ENCODE data around the gene MARK2.
"Not testable (repeated sequence)": the region's sequence is repeated elsewhere in the genome, so short reads cannot be mapped to it uniquely, and the experiment has no call there.

Gene MARK2

GRCh38 chr11:63858628-63859550 lies 20.0 kb downstream of the MARK2 start:
- DNase-seq: peak in 1 of 2 donors; percentile 61

DNA sequence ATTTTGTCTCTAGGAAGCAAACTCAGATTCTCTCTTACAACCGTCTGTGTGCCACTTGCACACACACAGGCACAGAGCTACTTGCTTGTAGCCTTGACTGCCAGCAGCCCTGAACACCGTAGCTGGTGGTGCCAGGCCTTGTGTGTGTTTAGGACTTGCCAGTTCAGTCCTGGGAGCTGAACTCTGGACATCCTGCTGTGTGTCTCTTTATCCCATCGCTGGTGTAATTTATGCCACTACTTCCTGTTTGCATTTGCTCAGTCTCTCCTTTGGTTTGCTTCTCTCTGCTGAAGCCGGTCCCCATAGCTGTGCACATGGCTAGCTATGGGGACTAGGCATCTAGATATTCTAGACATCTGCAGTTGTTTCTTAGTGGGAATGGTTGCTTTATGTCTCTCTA lies 24.0 kb downstream of the MARK2 start:
- no peak for DNase-seq

DNA sequence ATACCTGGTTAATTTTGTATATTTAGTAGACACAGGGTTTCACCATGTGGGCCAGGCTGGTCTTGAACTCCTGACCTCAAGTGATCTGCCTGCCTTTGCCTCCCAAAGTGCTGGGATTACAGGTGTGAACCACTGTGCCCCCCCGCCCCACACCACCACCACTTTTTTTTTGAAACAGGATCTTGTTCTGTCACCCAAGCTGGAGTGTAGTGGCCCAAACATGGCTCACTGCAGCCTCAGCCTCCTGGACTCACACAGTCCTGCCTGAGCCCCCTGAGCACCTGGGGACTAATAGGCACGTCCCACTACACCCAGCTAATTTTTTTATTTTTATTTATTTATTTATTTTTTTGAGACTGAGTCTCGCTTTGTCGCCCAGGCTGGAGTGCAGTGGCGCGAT lies 24.7 kb downstream of the MARK2 start:
- DNase-seq: not testable (repeated sequence)

DNA sequence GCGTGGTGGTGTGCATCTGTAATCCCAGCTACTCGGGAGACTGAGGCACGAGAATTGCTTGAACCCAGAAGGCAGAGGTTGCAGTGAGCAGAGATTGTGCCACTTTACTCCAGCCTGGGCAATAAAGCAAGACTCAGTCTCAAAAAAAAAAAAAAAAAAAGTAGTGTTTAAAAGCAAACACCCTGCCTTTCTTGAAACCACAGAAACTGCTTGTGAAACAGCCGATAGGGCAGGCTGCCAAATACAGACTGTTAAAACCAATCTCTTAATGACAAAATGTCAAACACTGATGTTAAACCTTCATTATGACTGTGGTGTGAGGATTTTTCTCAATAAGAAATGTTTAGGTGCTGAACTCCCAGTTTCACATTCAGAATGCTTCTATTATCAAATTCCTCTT lies 27.3 kb downstream of the MARK2 start:
- peak; percentile 69 to 77 for DNase-seq

- no peak for DNase-seq
Measured at GRCh38 chr11:63867511-63867910, 28.6 kb downstream of the MARK2 start.

- no peak for DNase-seq
Measured at GRCh38 chr11:63868399-63869064, 29.6 kb downstream of the MARK2 start.

GRCh38 chr11:63869171-63869591 lies 30.3 kb downstream of the MARK2 start:
- DNase-seq: no peak

DNA sequence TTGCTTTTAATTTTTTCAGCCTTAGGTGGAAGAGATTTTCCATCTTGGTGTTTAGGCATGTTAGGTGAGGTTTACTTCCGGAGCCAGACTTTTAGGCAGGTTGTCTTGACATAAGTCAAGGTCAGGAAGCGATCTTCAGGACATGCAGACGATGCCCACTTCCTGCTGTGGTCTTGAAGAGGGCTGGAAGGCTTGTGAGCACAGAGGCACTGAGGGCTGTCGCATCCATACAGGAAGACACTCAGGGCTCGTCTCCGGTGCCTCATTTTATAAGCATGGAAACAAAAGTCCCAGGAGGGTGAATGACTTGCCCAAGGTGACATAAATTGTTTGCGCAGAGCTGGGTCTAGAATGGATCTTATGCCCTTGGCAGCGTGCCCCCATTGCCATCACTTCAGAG lies 30.8 kb downstream of the MARK2 start:
- peak; percentile 29 to 58 for DNase-seq

DNA sequence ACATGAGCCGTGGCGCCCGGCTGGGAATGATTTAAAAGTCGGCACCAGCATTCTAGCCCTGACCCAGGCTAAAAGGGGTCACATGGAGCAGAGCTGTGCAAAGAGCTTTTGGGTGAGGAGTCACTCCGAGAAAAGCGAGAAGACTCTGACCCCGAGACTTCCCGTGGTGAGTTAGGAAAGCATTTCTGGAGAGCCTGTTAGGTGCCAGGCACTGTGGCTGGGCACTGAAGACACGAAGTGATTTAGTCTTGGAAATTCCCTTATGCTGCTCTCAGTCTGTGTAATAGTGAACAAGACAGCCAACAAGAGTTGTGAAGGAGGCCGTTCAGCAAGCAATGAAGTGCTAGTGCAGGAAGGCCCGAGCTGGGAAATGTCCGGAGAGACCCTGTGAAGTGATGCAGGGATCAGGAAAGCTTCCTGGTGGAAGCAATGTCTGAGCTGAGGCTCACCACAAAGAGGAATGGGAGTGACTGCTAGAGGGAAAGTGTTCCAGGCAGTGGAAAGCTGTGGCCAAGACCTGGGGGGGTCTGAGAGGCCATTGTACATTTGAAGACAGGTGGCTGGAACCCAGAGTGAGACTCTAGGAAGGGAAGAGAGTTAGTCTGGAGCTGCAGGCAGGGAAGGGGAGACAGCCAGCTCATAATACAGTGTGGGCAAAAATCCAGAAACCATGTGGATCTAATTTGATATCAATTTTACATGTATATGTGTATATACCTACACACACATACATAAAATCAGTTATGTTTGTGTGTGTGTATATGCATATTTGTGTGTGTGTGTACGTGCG lies 31.6 kb downstream of the MARK2 start:
- DNase-seq: no peak

GRCh38 chr11:63871962-63872799 lies 33.3 kb downstream of the MARK2 start:
- DNase-seq: peak; percentile 59 to 83

- DNase-seq: no peak
Measured at GRCh38 chr11:63872800-63873197, 33.9 kb downstream of the MARK2 start.

DNA sequence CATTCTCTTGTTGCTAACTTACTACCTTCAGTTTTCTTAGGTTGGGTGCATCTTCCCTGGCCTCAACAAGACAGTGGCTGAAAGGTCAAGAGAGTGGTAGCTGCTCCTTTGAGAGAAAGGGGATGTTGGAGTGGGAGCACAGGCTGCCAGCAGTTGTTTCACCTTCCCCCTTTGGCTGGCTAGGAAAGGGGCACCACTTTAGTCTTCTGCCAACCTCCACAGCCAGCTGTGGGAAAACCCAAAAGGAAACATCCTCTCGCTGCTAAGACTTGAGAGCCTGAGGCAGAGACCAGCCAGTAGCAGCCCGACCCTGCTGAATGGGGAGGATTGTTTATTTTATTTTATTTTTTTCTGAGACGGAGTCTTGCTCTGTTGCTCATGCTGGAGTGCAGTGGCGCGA lies 34.4 kb downstream of the MARK2 start:
- no peak for DNase-seq

DNA sequence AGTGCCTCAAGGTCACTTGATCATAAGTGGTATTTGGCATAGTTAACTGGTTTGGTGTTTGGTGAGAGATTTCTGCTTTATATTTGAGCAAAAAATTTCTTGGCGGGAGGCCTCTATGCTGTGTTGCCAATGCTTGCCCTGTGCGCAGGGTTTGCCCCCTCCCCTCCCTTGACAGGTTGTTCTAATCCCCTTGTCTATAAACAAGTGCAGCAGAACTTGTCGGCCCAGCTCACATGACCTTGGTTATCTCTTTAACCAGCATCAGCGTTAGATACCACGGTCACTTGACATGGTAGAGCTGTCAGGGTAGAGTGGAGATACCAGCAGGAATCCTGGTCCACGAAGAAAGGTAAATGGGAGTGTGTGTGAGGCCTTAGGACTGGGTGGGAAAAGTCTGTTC lies 35.6 kb downstream of the MARK2 start:
- DNase-seq: no peak

DNA sequence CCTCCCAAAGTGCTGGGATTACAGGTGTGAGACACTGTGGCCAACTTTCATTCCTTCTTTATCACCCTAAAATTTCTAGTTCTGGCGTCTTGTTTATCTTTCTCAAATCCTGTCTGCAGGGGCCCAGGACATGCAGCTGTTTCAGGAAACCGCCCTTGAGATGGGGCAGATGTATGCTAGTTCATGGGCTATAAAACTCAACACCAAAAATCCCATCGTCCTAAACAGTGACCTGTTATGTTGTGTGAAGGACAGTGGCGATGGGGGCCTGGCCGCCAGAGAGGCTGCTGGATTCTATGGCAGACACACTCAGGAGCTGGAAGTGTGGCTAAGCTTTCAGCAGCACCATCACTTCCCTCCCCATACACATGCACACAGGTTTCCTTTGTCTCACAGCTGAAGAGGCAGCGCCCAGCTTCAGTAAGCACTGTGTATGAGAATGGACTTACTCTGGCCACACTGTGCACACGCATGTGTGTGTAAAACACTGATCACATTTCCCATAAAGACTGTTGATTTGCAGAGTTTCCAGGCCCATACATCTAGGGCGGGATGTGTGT lies 36.7 kb downstream of the MARK2 start:
- no peak for DNase-seq

DNA sequence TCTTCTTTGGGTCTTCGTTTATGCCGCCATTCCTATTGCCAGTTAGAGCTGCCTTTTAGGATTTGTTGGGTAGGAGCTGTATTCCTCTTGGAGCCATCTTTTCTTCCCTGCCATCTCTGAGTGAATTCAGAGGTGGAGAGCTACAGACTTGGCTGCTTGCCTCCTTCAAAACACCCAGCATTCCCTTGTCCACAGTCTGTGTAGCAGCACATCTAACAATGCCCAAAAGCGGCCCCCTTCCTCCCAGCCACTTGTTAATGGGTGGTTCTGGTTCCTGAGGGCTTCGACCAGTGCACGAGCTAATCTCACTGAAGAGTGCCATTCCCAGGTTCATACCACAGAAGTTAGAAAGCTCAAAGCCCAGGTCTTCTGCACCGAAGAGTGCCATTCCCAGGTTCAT lies 37.7 kb downstream of the MARK2 start:
- no peak for DNase-seq

DNA sequence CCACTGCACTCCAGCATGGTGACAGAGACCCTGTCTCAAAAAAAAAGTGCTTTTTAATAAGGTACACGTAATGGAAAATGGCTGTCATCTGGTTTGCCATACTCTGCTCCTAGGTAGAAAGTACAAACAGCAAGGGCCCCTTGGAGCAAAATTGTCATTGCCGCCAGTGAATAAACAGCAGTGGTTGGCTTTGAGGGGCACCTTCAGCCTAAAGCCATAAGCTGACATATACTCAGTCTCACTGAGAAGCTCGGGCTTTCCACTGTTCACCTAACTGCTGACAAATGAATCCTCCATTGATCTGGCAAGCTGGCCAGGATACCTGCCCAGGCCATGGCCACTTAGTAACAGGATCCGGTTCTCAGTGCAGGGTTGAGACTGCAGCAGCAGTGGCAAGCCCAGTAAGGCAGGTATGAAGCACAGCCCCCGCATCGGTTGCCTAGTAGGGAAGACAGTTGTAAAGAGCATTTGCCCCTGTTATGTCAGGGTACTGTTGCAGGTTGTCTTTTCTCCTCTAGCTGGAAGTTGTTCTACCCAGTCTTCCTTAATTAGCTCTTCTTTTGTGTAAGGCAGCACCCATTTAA lies 38.8 kb downstream of the MARK2 start:
- DNase-seq: no peak

DNA sequence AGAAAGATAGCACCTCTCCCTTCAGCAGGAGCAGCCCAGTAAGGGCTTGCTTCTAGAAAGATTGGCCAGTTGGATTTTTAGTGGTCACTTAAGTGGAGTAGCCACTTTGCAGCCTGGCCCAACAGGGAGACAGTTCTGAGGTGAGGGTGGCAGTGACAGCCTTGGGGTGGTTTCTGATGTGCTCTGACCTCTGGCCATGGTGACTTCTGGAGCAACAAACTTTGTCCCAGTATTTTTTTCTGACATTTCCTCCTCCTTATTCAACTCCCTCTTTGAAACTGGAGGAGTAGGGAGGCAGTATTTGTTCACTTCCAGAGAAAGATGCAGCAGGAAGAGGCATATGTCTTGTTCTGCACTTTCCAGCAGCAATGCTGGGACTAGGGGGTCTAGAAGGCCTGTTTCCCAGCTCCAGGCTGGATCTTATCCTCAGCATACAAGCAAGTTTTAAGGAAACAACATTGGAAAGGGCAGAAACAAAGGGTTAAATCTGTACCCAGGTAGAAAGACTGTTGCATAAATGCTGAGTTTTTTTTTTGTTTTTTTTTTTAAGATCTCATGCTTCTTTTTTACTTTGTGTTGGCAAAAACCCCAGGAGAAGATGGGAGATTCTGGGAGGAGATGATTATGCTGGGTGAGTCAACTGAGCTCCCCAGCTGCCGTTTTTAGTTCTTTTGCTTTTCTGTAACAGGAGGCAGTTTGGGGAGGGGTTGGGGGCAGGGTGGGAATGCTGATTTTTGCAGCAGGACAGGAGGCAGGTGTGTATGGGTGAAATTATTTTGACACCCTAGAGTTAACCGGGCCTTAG lies 40.9 kb downstream of the MARK2 start:
- no peak for DNase-seq

DNA sequence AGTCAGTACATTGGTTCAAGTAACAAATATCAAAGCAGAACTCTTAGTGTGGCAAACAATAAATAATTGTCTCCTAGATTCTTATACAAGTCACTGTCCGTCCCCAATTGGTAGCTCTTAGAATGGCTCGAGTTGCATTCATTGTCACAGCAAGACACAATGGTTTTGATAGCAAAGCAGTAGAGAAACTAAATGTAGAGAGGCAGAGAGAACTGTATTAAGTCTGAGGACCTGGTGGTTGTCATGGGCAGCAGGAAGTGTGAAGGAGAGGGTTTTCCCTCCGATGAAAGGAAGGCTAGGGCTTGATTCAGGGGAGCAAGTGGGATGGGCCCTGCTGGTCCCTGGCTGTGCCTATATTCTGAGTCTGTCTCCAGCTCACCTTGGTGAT lies 41.5 kb downstream of the MARK2 start:
- no peak for DNase-seq

GRCh38 chr11:63882555-63883242 lies 43.8 kb downstream of the MARK2 start:
- peak in 1 of 2 donors; percentile 64 for DNase-seq

DNA sequence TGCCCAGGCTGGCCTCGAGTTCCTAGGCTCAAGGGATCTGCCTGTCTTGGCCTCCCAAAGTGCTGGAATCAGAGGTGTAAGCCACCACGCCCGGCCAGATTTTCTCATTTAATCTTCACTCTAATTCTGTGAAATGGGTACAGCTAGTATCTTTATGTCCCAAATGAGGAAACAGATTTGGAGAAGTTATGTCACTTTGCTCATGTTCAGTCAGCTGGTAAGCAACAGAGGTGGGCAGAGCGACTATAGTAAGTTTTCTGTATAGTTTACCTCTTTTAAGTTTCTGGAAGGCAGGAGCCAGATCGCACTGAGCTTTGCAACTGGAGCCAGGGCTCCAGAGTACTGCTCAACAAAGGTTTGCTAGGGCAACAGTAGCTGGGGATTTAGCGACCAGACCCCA lies 44.9 kb downstream of the MARK2 start:
- no peak for DNase-seq
